ENCODE data around the gene ADD1. TPM values are rescaled to one million over a fixed set of nuclear protein-coding genes. Genes with fewer than 3 reads are reported as not detected.

ADD1 gene
- total and polyA plus RNA-seq, 2 donors, result 224 to 277 TPM

DNA sequence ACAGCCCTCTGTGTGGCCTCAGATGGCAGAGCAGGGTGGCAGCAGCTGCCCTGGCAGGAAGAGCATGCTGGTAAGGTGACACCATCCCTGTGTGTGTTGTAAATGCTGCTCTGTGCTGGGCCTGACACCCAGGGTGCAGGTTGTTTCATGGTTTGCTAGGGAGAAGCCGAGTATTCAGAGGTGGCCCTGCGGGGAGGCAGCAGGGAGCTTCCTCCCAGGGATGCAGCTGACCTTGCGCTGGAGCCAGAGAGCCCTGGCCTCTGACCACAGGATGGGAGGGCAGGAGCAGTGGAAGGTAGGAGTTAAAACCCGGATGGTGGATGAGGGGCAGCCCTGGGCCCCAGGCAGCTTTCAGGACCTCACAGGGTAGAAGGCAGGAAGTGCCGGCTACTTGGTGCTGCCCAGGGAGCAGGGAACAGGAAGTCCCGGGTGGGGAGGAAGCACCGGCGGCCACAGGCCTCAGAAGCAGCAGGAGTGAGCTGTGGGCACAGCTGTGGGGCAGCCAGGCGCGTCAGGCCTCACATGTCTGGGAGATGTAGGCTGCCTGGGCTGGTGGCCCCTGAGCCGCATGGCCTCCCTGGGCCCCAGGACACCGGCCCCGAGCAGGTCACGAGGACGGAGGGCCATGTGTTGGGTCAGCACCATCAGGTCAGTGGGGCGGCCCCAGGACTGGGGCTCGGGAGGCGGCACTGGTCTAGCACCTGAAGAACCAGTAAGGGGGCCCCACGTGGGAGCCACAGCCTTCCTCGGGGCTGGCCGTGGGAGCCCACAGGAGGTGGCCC lies 31.6 kb upstream of the ADD1 start:
- 57% methylated on average over 21 of the region's 21 CpGs for WGBS
- H3K4me1 ChIP-seq (ENCODE audit: insufficient read depth), result peaks cover 1% of the 10 kb centered on the region
- DNase-seq (ENCODE audit: extremely low spot score), result no peak
- no peaks in the 10 kb centered on the region for H3K36me3 ChIP-seq (ENCODE audit: insufficient read depth)
- H3K4me3 ChIP-seq (ENCODE audit: low read depth, low read length), result peak overlapping the region; percentile 25
- peak overlapping the region; percentile 46 for H3K27ac ChIP-seq (ENCODE audit: low read depth)

DNA sequence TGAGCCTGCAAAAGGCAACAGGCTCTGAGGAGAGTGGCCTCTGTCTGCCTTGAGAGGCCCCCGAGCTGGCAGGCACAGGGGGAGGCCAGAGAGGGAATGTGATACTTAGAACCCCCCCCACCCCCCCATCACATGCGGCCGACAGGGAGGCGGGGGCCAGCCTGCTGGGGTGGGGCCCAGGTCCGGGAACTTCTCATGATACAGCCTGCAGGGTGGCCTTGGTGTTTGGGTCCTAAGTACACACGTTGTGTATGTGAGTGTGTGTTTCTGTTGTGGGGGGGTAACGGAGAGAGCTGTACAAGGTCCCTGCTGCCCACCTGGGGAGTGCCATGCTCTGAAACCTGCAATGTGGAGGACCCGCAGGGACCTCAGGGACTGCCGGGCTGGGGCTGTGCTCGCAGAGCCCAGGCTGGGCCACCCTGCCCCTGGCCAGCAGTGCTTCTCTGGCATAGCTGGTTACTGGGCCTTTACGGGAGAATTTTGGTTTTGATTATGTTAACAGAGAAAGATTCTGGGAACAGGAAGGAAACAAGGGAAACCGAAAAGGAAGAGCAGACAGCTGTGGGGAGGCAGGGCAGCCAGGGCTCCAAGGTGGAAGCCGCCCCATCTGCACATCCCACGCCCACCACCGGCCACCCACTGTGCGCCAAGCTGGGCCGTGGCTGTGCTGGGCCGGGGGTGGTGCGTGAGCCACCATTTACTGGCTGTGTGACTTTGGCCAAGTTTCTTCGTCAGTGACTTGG lies 30.9 kb upstream of the ADD1 start:
- H3K4me3 ChIP-seq (ENCODE audit: low read depth, low read length), result peak overlapping the region; percentile 25
- peak overlapping the region; percentile 46 for H3K27ac ChIP-seq (ENCODE audit: low read depth)
- 44% methylated on average over 20 of the region's 20 CpGs for WGBS
- no peak for DNase-seq (ENCODE audit: extremely low spot score)
- H3K36me3 ChIP-seq (ENCODE audit: insufficient read depth), result no peaks in the 10 kb centered on the region
- peaks cover 3% of the 10 kb centered on the region for H3K4me1 ChIP-seq (ENCODE audit: insufficient read depth)

DNA sequence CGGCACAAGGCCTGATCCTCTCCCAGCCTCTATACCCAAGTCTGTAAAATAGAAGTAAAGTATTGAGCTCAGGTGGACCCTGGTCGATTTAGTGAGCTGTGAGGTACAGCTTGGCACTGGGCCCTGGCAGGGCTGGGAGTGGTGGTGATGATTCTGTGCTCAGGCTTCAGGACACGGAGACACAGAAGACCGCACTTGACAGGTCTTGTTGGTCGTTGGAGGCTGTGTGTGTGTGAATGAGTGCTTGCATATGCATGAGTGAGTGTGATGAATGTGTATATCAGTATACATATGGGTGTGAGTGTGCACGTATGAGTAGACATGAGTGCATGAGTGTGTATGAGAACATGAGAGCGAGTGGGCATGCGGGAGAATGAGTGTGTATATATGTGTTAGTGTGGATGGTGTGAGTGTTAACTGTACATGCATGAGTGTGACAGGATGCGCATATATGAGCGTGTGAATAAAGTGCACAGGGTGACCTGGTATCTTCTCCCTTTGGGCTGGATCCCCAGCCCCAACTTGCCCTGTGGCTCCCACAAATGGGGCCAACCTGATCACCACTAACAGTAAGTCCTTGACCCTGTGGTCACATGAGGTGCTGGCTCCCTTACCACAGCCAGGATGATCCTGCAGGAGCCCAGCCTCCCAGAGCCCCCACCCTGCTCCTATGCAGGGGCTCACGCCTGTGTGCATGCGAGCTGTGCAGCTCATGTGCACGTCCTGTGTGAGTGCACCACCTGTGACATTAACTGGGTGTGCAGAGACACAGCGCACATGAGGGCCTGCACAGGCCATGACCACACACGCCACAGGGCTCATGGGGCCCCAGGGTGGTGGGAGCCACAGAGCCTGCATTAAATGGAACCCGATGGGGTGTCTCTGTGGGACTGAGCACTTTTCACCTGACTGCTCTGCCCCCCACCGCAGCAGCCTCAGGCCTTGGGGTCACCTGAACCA lies 29.9 kb upstream of the ADD1 start:
- Histone ChIP-seq H3K27ac (ENCODE audit: low read depth) (no peak overlapping the region), H3K4me1 (ENCODE audit: insufficient read depth) (peaks cover 4% of the 10 kb centered on the region)
- 88% methylated on average over 17 of the region's 17 CpGs for WGBS

DNA sequence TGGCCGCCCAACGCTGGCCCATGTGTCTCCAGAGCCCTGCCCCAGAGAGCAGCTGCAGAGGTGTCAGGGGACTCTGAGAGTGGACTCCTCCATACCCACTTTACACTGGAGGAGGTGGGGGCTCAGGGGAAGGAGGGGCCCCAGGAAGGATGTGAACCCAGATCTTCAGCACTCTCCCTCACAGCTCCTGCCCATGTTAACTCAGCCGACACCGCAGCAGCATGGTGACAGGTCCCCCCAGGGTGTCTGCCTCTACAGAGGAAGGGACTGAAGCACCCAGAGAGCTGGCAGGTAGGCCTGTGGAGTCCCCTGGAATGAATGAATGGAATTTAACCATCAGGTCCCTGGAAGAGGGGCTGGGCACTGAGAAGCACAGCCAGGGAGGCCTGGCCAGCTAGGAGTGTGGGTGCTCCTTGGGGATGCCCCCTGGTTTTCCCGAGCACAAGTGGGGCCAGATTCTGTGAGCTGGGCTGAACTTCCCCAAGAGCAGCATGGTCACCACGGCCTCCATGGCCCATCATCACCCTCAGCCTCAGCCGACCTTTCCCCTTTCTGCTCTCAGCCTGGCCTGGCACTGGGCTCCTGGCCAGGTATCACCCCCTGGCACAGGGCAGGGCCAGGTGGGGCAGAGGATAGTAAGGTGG lies 28.9 kb upstream of the ADD1 start:
- WGBS, result 87% methylated on average over 7 of the region's 7 CpGs
- H3K27ac ChIP-seq (ENCODE audit: low read depth), result no peak overlapping the region
- no peak overlapping the region for H3K4me3 ChIP-seq (ENCODE audit: low read depth, low read length)
- no peak for DNase-seq (ENCODE audit: extremely low spot score)
- peaks cover 4% of the 10 kb centered on the region for H3K4me1 ChIP-seq (ENCODE audit: insufficient read depth)
- H3K36me3 ChIP-seq (ENCODE audit: insufficient read depth), result no peaks in the 10 kb centered on the region

More for the DNA sequence above, 29.9 kb upstream of the ADD1 start:
- Histone ChIP-seq H3K4me3 (ENCODE audit: low read depth, low read length) (peak overlapping the region; percentile 25), H3K36me3 (ENCODE audit: insufficient read depth) (no peaks in the 10 kb centered on the region)
- DNase-seq (ENCODE audit: extremely low spot score), result no peak

DNA sequence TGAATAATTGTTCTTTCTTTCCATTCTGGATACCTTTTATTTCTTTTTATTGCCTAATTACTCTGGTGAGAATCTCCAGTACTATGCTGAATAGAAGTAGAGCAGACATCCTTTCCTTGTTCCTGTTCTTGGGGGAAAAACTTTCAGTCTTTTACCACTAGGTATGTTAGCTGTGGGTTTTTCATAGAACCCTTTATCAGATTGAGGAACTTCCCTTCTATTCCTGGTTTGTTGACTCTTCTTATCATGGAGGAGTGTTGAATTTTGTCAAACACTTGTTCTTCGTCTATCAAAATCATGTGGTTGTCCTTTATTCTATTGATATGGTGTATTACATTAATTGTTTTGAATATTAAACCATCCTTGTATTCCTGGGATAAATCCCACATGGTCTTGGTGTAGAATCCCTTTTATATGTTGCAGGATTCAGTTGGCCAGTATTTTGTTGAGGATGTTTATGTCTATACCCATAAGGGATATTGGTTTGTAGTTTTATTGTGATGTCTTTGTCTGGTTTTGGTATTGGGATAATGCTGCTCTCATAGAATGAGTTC lies 27.2 kb upstream of the ADD1 start:
- DNase-seq (ENCODE audit: extremely low spot score), result no peak
- no peak overlapping the region for H3K4me3 ChIP-seq (ENCODE audit: low read depth, low read length)
- H3K36me3 ChIP-seq (ENCODE audit: insufficient read depth), result no peaks in the 10 kb centered on the region
- peaks cover 4% of the 10 kb centered on the region for H3K4me1 ChIP-seq (ENCODE audit: insufficient read depth)
- 93% methylated on average over 1 of the region's 1 CpG for WGBS
- H3K27ac ChIP-seq (ENCODE audit: low read depth), result no peak overlapping the region

DNA sequence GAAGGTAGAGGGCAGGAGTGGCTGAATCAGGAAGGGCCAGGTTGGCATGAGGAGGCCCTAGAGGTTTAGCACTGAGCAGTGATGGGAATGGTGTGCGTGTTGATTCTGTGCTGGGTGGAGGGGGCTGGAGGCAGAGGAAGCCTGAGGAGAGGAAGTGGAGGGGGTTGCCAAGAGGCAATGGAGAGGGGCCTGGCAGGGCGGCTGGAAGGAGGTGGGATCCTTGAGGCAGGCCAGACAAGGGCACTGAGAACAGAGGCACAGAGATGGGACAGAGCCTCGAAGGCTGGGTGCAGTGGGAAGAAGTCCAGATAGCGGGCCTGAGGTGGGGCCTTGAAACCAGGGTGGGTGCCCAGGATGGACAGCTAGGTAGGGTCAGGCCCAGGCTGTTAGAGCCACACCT lies 26.5 kb upstream of the ADD1 start:
- H3K27ac ChIP-seq (ENCODE audit: low read depth), result no peak overlapping the region
- no peaks in the 10 kb centered on the region for H3K36me3 ChIP-seq (ENCODE audit: insufficient read depth)
- no peak overlapping the region for H3K4me3 ChIP-seq (ENCODE audit: low read depth, low read length)
- WGBS, result 96% methylated on average over 4 of the region's 4 CpGs
- no peak for DNase-seq (ENCODE audit: extremely low spot score)
- H3K4me1 ChIP-seq (ENCODE audit: insufficient read depth), result peaks cover 4% of the 10 kb centered on the region

DNA sequence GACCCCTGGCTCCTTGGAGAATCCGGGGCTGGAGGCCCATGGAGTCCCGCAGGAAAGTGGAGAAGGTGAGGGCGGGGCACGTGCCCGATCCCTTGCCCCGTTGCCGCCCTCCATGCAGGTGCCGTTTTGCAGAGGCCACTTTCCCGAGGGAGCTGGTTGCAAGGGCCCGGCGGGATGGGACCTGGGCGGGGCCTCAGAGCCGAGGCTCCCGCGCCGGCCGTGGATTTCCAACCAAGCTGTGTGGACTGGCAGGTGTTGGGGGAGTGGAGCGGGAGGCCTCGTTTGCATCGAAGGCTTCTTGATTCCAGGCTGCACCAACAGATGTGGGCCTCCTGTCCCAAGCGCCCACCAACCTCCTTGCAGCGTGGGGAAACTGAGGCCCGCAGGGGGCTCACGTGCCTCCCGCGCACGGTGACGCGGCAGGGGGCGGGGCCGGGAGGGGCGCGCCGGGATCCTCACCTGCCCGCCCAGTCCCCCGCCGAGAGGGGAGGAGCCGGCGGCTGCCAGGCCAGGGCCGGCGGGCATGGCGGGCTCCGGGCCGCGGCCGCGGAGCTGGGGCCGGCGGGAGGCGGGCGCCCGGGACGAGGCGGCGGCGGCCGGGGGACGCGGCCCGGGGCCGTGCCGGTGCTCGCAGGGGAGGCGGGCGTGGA lies 25.8 kb upstream of the ADD1 start:
- 10% methylated on average over 65 of the region's 65 CpGs for WGBS
- Histone ChIP-seq H3K27ac (ENCODE audit: low read depth) (no peak overlapping the region), H3K4me1 (ENCODE audit: insufficient read depth) (peaks cover 4% of the 10 kb centered on the region), H3K36me3 (ENCODE audit: insufficient read depth) (no peaks in the 10 kb centered on the region), H3K4me3 (ENCODE audit: low read depth, low read length) (peak overlapping the region; percentile 57)
- DNase-seq (ENCODE audit: extremely low spot score), result no peak

DNA sequence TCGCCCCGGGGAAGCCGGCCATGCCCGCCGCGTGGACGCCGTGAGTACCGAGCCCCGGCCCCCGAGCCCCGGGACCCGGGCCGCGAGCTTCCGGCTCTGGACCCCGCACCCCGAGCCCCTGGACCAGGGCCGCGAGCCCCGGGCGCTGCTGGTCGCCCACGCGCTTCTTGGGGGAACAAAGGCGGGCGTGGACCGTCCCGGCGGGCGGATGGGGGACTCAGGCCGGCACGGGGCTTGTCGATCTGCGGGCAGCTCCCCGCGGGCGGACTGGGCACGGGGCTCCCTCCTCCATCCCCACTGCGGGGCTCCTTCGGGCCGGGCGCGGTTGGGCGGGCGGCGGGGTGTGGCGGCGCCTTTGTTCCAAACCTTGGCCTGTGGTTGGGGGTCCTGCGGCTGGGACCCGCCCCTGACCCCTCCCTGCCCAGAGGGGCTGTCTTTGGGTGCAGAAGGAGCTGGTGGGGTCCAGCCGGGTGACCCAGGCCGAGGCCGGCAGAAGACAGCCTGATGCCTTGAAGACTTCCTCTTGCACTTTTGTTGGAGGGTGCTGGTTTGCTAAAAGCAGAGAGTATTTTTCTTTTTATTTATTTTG lies 25.2 kb upstream of the ADD1 start:
- DNase-seq (ENCODE audit: extremely low spot score), result no peak
- 3% methylated on average over 54 of the region's 54 CpGs for WGBS
- H3K27ac ChIP-seq (ENCODE audit: low read depth), result no peak overlapping the region
- no peaks in the 10 kb centered on the region for H3K36me3 ChIP-seq (ENCODE audit: insufficient read depth)
- peak overlapping the region; percentile 57 for H3K4me3 ChIP-seq (ENCODE audit: low read depth, low read length)
- peaks cover 4% of the 10 kb centered on the region for H3K4me1 ChIP-seq (ENCODE audit: insufficient read depth)

DNA sequence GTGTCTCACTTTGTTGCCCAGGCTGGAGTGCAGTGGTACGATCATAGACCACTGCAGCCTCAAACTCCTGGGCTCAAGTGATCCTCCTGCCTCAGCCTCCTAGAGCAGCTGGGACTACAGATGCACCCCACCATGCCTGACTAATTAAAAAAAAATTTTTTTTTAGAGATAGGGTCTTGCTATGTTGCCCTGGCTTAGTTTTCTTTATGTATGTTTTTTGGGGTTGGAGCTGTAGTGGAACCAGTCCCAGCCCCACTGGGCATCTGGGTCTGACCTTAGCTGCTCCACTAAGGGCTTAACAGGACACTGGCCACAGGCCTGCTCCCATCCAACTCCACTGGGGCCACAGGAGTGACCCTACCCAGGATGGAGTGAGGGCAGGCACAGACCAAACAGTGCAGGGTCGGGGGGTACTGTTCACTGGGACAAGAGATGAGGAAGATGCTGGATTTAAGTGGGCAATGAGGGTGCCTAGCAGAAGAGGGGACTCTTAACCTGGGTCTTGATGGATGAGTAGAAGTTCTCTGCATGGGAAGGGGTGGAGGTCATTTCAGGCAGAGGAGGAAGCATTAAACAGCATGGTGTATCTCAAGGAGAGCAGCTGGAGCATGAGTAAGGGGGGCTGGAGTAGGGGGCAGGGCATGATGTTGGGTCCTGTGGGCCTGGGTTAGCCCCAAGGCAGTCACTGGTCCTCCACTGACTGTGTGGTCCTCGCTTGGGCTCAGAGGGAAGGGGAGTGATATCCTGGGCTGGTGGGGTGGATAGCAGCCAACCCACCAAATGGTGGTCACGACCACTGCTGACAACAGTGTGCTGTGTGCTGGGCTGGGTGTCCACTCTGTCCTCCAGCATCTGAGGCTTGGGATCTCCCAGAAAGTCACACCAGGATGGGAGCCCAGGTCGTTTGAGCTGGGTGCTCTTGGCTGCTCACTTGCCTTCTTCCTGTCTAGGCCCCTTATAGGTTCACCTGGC lies 24.1 kb upstream of the ADD1 start:
- DNase-seq (ENCODE audit: extremely low spot score), result no peak
- 87% methylated on average over 5 of the region's 5 CpGs for WGBS
- Histone ChIP-seq H3K4me1 (ENCODE audit: insufficient read depth) (peaks cover 4% of the 10 kb centered on the region), H3K27ac (ENCODE audit: low read depth) (no peak overlapping the region), H3K36me3 (ENCODE audit: insufficient read depth) (peaks cover 2% of the 10 kb centered on the region), H3K4me3 (ENCODE audit: low read depth, low read length) (no peak overlapping the region)

DNA sequence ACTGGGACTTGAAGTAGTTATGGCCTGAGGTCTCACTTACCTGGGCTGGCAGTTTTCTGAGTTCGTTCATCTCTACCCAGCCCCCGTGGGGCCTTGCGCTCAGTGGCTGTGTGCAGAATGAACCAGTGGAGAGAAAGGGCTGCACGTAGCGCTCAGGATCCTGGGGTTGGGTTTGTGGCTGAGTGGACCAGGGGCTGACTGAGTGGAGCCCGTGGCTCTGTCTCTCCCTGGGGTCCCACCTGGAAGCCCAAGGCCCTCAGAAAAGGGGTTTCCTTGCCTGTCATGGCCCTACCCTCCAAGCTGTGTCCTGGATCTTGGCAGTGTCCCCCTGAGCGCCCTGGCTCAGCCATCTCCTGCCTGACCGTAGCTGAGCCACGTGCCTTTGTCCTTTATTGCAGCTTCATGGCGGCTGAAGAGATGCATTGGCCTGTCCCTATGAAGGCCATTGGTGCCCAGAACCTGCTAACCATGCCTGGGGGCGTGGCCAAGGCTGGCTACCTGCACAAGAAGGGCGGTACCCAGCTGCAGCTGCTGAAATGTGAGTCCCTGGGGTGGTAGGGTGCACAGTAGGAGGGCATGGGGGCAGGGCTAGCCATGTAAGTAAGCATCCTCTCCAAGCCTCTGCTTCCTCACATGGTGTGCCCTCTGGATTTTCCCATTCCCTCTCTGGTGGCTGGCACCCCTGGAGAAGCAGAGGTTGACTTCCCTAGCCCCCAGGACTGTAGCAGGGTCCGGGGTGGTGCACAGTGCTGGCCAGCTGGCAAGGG lies 23.2 kb upstream of the ADD1 start:
- no peak for DNase-seq (ENCODE audit: extremely low spot score)
- Histone ChIP-seq H3K4me3 (ENCODE audit: low read depth, low read length) (no peak overlapping the region), H3K4me1 (ENCODE audit: insufficient read depth) (peaks cover 4% of the 10 kb centered on the region), H3K36me3 (ENCODE audit: insufficient read depth) (peaks cover 5% of the 10 kb centered on the region), H3K27ac (ENCODE audit: low read depth) (no peak overlapping the region)
- 90% methylated on average over 13 of the region's 13 CpGs for WGBS
